Renal cortex interstitium (tissue), 15 donors: Measurements from ENCODE around the gene TRIM10. TPM values are rescaled to one million over a fixed set of nuclear protein-coding genes. Genes with fewer than 3 reads are reported as not detected.

ENCODE experiments used
- DNase-seq, 11 donors: peaks; one replicate each; pipeline ENCODE4 v3.0.0-alpha.2; 2013; ENCODE audit warnings: low read depth in 9 of 11, low spot score in 4 of 11; ENCODE audit errors: extremely low read depth in 1 of 11
- long read RNA-seq, 16 experiments: transcript quantifications; one replicate each; lab custom pipeline, GENCODE V29; 2026
- polyA plus RNA-seq, 3 donors: library from polyadenylated mRNA; unstranded; fragments of 120-200 nt; gene quantifications; one replicate each; pipeline ENCODE4 v1.2.1, GENCODE V29; 2013; ENCODE audit not compliant: insufficient read length in 3 of 3

Gene TRIM10
- under 1 TPM; 0.29 to 0.68 (median 0.39) TPM for polyA plus RNA-seq
- long read RNA-seq, donor 1 = 0 reads
- long read RNA-seq, donor 2 = 0 reads
- long read RNA-seq, donor 3, partial matches to known transcripts = 0 of 1 reads
- long read RNA-seq, donor 3, other reads (novel, unspliced or antisense) = 0 of 1 reads
- long read RNA-seq, donor 4 = 0 reads
- long read RNA-seq, donor 5 = 0 reads
- long read RNA-seq, donor 6 = 0 reads
- long read RNA-seq, donor 7 = 0 reads
- long read RNA-seq, donor 8 = 0 reads
- long read RNA-seq, donor 9 = 0 reads
- long read RNA-seq, donor 10 = 0 reads
- long read RNA-seq, donor 11 = 0 reads
- long read RNA-seq, donor 12 = 0 reads
- long read RNA-seq, donor 13 = 0 reads
- long read RNA-seq, donor 14 = 0 reads
- long read RNA-seq, donor 15 = 0 reads
- long read RNA-seq, donor 16 = 0 reads

- no peak for DNase-seq
Measured at GRCh38 chr6:30160785-30161531, at the start of gene TRIM10. TSS of gene TRIM10 (minus strand) at chr6:30161211. CDS start at chr6:30160858, 353 bp downstream.

GRCh38 chr6:30207619-30208295 is 46.7 kb upstream of the TRIM10 start:
- DNase-seq = no peak

- peak in 4 of 11 donors; percentile 18 to 50 (median 25) for DNase-seq
Measured at GRCh38 chr6:30206799-30207618, 46.0 kb upstream of the TRIM10 start.

- DNase-seq = no peak
Measured at GRCh38 chr6:30206152-30206551, 45.1 kb upstream of the TRIM10 start.

- DNase-seq = no peak
Measured at GRCh38 chr6:30204116-30204515, 43.1 kb upstream of the TRIM10 start.

- DNase-seq = no peak
Measured at GRCh38 chr6:30202366-30202765, 41.4 kb upstream of the TRIM10 start.

GRCh38 chr6:30200551-30201281 is 39.7 kb upstream of the TRIM10 start:
- DNase-seq = no peak

GRCh38 chr6:30198166-30199084 is 37.4 kb upstream of the TRIM10 start:
- DNase-seq = no peak

- no peak for DNase-seq
Measured at GRCh38 chr6:30196376-30196775, 35.4 kb upstream of the TRIM10 start.

- DNase-seq = no peak
Measured at GRCh38 chr6:30195951-30196350, 34.9 kb upstream of the TRIM10 start.

- no peak for DNase-seq
Measured at GRCh38 chr6:30194797-30195690, 34.0 kb upstream of the TRIM10 start.

- no peak for DNase-seq
Measured at GRCh38 chr6:30192076-30192475, 31.1 kb upstream of the TRIM10 start.

GRCh38 chr6:30188541-30188940 is 27.5 kb upstream of the TRIM10 start:
- DNase-seq = no peak

GRCh38 chr6:30185846-30186484 is 25.0 kb upstream of the TRIM10 start:
- DNase-seq = no peak

GRCh38 chr6:30184417-30185031 is 23.5 kb upstream of the TRIM10 start:
- DNase-seq = no peak
